Body of pancreas (tissue), 4 donors: ENCODE data around the gene PRSS56. TPM values are rescaled to one million over a fixed set of nuclear protein-coding genes. Genes with fewer than 3 reads are reported as not detected.

ENCODE experiments used
- ATAC-seq: fragments of 150-250 bp; one replicate; pipeline ENCODE4 v1.9.1; 2016
- DNase-seq, 4 donors: peaks; one replicate each; pipeline ENCODE4 v3.0.0-alpha.2; 2019
- H3K27ac ChIP-seq, 4 donors: fragments of 200-600 bp; sonication (generic); 1 replicate in 3 of 4; 2 replicates in 1 of 4; pipeline versions ENCODE4 v1.5.1 to v1.6.1; 2016 to 2019; ENCODE audit warnings: mild to moderate bottlenecking in 1 of 4, mixed read lengths in 1 of 4, moderate library complexity in 1 of 4
- H3K27me3 ChIP-seq, 2 donors: fragments of 200-600 bp; sonication (generic); one replicate each; pipeline ENCODE4 v1.6.0; 2016; ENCODE audit warnings: mild to moderate bottlenecking in 1 of 2
- H3K36me3 ChIP-seq, 2 donors: fragments of 200-600 bp; sonication (generic); replicated peaks in 1 of 2; 2 replicates each; pipeline ENCODE4 v1.5.1; 2016; ENCODE audit warnings: low read depth in 2 of 2; ENCODE audit not compliant: insufficient read depth in 1 of 2
- H3K4me1 ChIP-seq: fragments of 200-600 bp; sonication (generic); one replicate; pipeline ENCODE4 v1.6.0; 2016
- H3K4me3 ChIP-seq, 2 donors: fragments of 200-600 bp; sonication (generic); 1 replicate in 1 of 2; 2 replicates in 1 of 2; pipeline ENCODE4 v1.5.1; 2016 to 2019
- H3K9me3 ChIP-seq, 3 donors: fragments of 200-600 bp; sonication (generic); 1 replicate in 2 of 3; 2 replicates in 1 of 3; pipeline ENCODE4 v1.5.1; 2016
- POLR2A ChIP-seq, 3 donors: fragments of 450-650 bp; IDR thresholded peaks; one replicate each; pipeline ENCODE4 v1.6.1; 2016; ENCODE audit warnings: antibody characterized with exemption in 3 of 3, mild to moderate bottlenecking in 2 of 3
- WGBS, 2 donors: methylation state at CpG; one replicate each; pipeline ENCODE4 v1.1.5; 2017; 5-methylcytosine and 5-hydroxymethylcytosine counted together
- intact Hi-C: fragments of 100-400 bp; cut with DNase I; formaldehyde crosslinking; loops from one replicate; pipeline ENCODE4 v1.15.1; 2023
- total RNA-seq, 2 donors: library from RNA; depleted of rRNA; stranded (reverse); fragments of >200 nt; gene quantifications; one replicate each; pipeline ENCODE4 v1.1.0, GENCODE V29; 2016
- TF ChIP-seq, protein P1 (sequence below), 7 experiments: fragments of 450-650 bp in 4 of 7; fragments of 200-600 bp in 3 of 7; sonication (generic) in 3 of 7; IDR thresholded peaks; one replicate each; pipeline ENCODE4 v1.5.1; 2016 to 2019; ENCODE audit warnings: antibody characterized with exemption in 7 of 7

PRSS56 gene
- total RNA-seq, 2 donors from 2014 or later = not detected

GRCh38 chr2:232487385-232488096 lies 32.6 kb upstream of the PRSS56 start, which contains the start of gene ECEL1:
TSS of gene ECEL1 (minus strand) at chr2:232487834. CDS start at chr2:232486653, 1,181 bp downstream.
- Histone ChIP-seq H3K9me3 (no peaks in the 10 kb centered on the region), H3K27me3 (no peaks in the 10 kb centered on the region), H3K4me1 (peaks cover 21% of the 10 kb centered on the region), H3K4me3 (no peak within 1 kb of the TSS), H3K27ac (no peak within 1 kb of the TSS), H3K36me3 (no peaks in the 10 kb centered on the region)
- intact Hi-C loops = no loop called here
- WGBS, 2 donors = 2 to 7% methylated on average over 2 to 57 of the region's 102 CpGs
- DNase-seq (no peak), ATAC-seq (no peak)
- TF ChIP-seq, protein P1, sequence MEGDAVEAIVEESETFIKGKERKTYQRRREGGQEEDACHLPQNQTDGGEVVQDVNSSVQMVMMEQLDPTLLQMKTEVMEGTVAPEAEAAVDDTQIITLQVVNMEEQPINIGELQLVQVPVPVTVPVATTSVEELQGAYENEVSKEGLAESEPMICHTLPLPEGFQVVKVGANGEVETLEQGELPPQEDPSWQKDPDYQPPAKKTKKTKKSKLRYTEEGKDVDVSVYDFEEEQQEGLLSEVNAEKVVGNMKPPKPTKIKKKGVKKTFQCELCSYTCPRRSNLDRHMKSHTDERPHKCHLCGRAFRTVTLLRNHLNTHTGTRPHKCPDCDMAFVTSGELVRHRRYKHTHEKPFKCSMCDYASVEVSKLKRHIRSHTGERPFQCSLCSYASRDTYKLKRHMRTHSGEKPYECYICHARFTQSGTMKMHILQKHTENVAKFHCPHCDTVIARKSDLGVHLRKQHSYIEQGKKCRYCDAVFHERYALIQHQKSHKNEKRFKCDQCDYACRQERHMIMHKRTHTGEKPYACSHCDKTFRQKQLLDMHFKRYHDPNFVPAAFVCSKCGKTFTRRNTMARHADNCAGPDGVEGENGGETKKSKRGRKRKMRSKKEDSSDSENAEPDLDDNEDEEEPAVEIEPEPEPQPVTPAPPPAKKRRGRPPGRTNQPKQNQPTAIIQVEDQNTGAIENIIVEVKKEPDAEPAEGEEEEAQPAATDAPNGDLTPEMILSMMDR (IDR thresholded peaks at IDR 0.05) = no peak
- TF ChIP-seq POLR2A (IDR thresholded peaks at IDR 0.05) = no peak

DNA sequence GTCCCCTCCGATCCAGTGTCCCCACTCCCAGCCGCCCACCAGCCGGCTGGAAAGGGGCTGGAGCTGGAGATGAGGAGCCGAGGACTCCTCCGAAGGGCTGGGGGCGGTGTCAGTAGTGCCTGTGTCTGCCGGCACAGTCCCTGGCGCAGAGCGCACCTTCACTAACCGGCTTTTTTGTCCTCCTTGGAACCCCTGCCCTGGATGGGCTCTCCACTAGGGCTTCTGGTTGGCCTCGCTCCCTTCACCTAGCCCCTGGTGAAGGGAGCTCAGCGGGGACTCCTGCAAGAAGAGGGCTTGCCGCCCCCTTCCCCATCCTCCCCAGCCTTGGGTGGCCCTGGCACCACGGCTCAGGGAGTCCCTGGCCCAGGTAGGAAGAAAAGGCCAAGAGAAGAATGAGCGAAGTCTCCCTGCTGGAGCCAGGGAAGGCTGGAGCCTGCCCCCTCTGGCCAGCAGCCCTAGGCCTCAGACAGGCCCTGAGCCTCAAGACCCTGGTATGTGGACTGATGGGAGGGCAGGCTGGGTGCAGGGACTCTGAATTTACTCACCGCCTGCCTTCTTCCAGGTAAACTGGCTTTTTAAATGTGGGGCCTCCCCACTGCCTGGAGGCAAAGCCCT lies 32.0 kb upstream of the PRSS56 start:
- ATAC-seq (no peak), DNase-seq (no peak)
- H3K27me3 ChIP-seq = no peaks in the 10 kb centered on the region
- no peak overlapping the region for H3K4me3 ChIP-seq
- no peaks in the 10 kb centered on the region for H3K36me3 ChIP-seq
- peaks cover 21% of the 10 kb centered on the region for H3K4me1 ChIP-seq
- TF ChIP-seq, protein P1 (IDR thresholded peaks at IDR 0.05) = no peak
- no peak for TF ChIP-seq POLR2A (IDR thresholded peaks at IDR 0.05)
- intact Hi-C loops = no loop called here
- no peak overlapping the region for H3K27ac ChIP-seq
- WGBS, 2 donors = 46 to 56% methylated on average over 5 to 16 of the region's 16 CpGs
- H3K9me3 ChIP-seq = no peaks in the 10 kb centered on the region

- no peak for DNase-seq
- Histone ChIP-seq H3K4me3 (no peak overlapping the region), H3K9me3 (no peaks in the 10 kb centered on the region), H3K4me1 (peaks cover 21% of the 10 kb centered on the region), H3K36me3 (no peaks in the 10 kb centered on the region), H3K27me3 (no peaks in the 10 kb centered on the region), H3K27ac (no peak overlapping the region)
- WGBS, 2 donors = 86 to 88% methylated on average over 5 of the region's 5 CpGs
- TF ChIP-seq, protein P1 (IDR thresholded peaks at IDR 0.05) = no peak
- no peak for ATAC-seq
- intact Hi-C loops = no loop called here
Observed at GRCh38 chr2:232488721-232489300, 31.4 kb upstream of the PRSS56 start.

GRCh38 chr2:232489516-232490220 lies 30.5 kb upstream of the PRSS56 start:
- Histone ChIP-seq H3K4me1 (peaks cover 21% of the 10 kb centered on the region), H3K27me3 (no peaks in the 10 kb centered on the region), H3K9me3 (no peaks in the 10 kb centered on the region), H3K27ac (no peak overlapping the region), H3K36me3 (no peaks in the 10 kb centered on the region), H3K4me3 (no peak overlapping the region)
- peak in 1 of 4 donors; percentile 6 for DNase-seq
- 66 to 71% methylated on average over 6 to 9 of the region's 9 CpGs for WGBS, 2 donors
- ATAC-seq = no peak
- no peak for TF ChIP-seq POLR2A (IDR thresholded peaks at IDR 0.05)
- TF ChIP-seq, protein P1 (IDR thresholded peaks at IDR 0.05) = no peak
- intact Hi-C loops = no loop called here
